ENCODE results near the gene GPR151.

Gene GPR151

DNA sequence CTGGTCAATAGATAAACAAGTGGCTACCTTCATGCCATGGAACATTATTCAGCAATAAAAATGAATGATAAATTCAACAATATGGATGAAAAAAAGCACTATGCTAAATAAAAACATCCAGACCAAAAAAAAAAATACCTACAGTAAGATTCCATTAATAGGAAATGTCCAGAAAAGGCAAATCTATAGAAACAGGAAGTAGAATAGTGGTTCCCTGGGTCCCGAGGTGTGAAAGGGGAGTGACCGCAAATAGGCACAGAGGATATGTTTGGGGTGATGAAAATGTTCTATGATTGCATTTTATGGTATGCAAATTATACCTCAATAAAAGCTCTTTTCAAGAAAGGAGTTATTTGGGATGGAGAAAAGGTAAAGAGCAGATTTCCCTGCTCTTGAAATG lies 3.6 kb upstream of the GPR151 start:
- DNase-seq: no peak

DNA sequence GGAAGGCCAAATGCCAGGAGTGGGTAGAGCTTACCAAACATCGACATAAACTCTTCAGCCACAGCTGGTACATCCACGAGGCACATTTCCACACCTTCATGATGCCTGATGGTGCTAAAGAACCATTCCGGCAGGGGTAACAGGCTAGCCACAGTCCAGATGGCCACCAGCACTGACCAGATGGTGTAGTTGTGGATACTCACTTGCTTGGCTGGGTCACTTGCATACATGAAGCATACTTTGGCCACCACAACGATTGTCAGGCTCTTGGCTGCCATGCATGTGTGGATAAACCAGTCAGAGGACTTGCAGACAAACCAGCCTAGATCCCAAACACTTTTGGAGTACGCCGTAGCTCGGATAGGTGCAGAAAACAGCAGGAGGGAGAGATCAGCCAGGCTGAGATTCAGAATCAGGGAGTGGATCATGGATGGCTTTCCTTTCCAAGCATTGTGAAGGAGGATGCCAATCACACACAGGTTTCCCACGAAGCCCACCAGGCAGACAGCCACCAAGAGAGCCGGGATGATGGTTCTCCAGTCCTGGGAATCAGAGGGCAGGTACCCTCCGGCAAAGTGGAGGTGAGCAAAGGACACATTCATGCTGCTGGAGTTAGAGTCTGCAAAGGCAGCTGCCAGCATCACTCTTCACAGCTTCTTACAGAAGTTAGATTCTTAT lies 378 bp downstream of the GPR151 start:
- no peak for DNase-seq

DNA sequence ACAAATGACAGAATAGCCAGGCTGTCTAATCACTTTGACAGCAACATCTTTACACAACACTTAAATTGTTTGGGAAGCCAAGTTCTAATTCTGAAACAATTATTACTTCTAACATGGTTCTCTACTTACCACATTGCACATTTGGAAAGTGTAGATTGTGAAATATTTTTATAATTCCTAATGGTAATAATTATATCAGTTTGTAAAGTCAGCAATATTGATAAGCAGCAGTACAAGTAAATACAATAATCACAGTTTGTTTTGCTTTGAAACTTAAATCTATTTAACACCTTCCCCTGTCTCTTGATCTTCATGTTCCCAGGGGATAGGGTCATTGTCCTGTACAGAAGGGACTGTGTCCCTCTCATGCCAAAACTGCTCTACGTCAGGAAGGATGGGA lies 1.4 kb downstream of the GPR151 start:
- no peak for DNase-seq

DNA sequence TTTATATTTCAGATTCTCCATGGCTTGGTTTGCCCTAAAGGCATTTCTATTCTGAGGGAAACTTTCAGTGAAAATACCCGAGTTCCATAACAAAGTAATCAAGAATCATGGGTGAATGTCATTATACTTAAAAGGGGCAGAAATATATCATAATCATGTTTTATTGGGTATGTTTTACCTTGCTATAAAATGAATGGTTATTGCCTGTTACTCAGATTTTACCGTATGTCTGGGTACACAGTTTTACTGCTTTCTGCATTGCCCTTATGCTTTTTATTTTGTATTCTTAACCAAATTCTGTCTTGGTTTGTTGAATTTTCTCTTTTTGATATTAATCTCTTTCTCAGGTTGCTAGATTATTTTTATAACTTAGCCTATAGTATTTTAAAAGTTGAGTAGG lies 2.5 kb downstream of the GPR151 start:
- no peak for DNase-seq

DNA sequence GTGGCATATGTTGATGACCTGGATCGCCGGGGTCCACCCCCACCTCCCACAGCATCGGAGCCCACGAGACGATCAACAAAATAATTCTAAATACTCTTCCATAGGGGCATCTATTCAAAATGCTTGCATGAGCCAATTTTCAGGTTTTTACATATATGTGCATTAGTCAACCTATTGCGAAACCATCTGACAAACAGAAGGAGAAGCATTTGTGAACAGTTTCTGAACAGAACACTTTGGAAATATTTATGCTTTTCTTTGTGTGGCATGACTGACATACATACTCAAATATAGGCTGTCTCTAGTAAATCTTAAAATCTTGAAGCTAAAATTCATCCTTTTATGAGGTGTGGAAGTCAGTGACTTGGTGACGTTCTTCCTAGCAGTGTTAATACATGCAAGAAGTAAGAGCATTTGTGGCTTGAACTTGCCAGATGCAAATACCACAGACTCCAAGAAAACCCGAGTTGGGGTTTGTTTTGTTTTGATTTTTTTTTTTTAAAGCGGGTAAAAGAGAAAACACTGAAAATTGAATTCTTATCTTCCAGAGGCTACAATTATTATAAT lies 5.3 kb downstream of the GPR151 start:
- no peak for DNase-seq

DNA sequence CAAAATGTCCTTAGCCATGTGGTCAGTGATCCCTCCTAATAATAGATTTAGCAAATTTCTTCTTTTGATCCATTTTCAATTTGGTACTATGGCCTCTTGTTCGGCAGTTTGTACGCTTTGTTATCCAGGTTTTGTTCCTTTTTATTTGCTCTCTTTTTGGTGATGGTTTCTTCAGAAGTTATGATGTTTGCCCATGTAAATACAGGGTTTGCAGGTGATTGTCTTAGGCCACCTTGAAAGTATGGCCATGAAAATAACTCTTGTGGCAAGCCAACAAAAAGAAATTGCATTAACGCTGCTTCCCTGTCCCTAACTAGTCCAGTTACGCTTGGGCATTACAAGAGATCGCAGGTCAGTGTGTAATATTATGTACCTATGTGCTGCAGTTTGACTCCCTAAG lies 8.6 kb downstream of the GPR151 start:
- DNase-seq: no peak

DNA sequence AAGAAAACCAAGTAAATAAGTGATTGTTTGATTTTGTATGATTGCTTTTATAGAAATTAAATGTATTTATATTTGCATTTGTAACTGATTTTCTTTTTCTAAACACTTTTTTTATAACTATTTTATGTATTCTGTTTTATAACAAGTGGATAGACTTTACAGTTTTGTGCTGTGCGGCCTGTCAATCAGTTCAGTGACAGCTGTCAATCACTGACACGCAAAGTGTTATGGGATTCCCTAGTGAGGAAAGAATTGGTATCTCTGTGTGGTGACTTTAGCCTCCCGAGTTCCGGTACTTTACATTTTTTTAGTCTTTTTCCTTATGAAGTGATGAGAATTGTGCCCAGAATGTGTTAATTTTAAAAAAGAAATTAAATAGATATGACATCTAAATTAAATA lies 16.3 kb downstream of the GPR151 start:
- DNase-seq: no peak

DNA sequence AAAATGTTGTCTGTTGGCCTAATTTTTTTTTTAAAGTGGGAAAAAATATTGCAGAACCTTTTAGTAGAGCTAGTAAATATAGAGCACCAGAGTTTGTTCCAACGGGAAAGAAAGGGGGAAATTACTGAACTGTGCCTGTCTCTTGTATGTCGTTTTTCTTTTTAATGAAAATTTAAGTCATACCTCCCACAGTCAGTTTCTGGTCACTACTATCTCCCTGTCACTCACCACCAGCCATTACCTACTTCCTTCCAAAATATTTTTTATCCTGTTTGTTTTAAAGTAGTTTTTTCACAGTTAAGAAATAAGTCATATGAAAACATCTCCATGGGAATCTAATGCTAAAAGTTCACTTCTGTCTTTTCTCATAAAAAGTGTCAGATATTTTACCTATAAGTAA lies 21.3 kb downstream of the GPR151 start:
- DNase-seq: no peak

DNA sequence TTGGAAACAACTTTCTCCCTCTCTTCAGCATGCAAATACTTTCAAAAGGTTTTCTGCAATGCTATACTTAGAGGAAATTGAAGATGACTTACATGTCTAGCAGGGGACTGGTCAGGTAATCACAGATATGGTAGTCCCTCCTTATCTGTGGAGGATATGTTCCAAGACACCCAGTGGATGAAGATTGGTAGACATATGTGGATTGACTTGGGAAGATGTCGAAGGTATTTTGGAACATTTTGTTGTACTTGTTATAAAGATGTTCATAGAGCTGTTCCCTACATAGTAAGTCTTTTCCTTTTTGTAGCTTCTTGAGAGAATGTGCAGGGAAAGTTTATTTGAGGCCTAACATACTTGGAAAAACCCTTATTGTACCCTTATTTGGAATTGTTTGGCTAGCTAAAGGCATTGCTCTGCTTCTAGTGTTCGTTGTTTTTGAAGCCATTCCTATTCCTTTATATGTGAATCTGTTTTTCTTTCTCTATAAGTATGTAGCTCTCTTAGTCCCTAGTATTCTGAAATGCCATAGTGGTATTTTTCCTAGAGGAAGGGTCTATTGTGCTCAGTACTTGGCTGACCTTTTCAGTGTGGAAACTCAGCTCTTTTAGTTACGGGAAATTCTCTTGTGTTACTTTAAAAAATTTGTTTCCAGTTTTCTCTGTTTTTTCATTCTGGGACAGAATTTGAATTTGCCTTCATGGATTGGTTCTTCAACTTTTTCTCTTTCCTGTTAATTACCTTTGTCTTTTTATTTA lies 25.7 kb downstream of the GPR151 start:
- no peak for DNase-seq

DNA sequence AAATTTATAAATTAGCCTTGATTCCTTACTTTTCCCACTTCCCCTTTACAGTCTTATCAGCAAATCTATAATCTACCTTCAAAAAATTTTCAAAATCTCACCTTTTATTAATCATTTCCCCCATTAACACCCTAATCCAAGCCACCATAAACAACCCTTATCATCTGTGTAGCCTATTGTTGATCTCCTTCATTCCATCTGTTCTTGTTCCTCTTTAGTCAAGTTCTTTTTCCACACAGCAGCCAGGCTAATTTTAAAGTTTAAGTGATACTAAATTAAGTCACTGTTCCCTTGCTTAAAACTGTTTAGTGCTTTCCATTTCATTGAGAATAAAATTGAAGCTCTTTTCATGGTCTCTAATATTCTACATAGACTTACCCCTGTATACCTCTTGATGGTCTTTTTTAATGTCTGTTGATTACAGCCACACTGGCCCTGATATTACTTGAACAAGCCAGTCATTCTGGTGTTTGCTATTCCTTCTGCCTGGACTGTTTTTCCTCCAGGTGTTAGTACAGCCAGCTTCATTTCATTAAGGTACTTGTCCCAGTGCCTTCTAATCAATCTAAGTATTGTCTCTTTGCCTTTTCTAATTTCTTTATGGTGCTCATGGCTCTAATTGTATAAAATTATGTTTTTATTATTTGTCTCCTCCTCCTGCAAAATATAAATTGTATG lies 31.1 kb downstream of the GPR151 start:
- no peak for DNase-seq

DNA sequence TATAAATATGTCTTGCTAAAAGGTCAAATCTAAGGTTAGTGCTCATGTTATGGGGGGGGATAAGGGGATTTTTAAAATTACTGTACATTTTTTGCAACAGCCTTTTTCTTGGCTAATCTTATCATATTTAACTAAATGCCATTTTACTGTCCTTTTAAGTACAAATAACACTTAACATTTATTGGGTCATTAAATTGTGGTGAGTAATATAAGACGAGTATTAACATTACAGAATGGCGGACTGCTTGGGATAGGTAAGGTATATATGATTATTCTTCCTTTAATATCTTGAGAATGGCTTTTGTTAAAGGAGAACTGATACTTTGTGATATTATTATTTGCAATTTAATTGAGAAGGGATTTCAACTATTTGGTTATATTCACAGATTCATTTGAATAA lies 33.2 kb downstream of the GPR151 start:
- no peak for DNase-seq

DNA sequence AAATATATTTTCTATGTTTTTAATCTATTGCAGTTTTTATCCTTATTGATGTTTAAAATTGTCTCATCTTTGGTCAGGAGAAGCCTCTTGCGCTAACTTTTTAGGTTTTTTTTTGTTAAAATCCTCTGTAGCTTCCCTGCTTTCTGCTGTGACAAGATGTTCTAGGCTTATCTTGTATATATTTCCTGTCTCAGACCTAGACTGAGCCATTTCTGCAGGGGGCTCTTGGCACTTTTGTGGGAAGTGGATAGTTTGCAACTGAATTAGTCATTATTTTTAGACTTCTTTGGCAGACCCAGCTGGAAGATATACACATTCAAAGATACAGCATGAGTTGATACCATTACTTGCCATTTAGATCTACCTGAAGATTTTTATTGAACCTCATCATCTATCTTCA lies 40.1 kb downstream of the GPR151 start:
- no peak for DNase-seq

DNA sequence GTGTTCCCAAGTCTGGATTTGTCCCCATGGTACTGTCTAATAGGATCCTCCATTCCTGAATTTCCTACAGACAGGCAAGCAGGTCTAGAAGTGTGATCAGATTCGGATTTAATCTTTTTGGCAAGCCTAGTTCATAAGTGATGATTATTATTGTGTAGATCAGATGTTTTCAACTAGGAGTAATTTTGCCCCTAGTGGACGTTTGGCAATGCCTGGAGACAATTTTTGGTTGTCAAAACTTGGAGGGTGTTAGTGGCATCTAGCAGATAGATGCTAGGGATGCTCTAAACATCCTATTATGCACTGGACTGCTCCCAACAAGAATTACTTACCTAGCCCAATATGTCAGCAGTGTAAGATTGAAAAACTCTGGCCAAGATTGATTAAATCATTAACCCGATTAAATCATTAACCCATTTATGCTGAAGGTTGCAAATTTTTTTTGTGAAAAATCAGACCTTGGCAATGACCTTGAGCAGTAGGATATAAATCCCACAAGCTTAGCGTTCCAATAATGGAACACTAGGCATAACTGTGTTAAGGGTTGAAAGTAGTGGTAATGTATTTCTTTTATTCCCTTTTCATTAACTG lies 40.7 kb downstream of the GPR151 start:
- DNase-seq: no peak

DNA sequence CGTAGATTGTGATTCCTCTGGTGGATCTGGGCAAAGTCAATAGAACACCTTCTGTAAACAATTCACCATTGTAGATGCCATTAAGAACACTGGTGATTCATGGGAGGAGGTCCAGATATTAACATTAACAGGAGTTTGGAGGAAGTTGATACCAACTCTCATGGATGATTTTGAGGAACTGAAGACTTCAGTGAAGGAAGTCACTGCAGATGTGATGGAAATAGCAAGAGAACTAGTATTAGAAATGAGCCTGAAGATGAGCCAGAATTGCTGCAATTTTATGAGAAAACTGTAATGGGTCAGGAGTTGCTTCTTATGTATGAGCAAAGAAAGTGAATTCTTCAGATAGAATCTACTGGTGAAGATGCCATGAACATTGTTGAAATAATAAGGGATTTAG lies 41.9 kb downstream of the GPR151 start:
- no peak for DNase-seq

DNA sequence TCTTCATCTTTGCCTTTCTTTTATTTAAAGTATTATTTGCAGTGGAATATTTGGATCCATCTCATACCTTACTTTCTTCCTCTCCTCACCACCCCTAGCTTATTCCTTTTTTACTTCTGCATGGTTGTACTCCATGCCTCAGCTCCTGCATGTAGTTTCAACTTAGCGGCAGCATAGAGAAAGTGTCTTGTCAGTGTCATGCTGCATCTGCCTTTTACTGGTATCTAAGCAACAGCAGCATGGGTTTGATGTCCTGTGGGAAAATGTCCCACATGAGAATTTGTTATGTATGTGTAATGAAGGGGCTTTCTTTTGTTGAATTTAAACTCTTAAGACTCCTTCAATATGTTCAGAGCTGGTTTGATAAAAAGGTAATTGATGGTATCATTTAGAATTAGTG lies 48.2 kb downstream of the GPR151 start:
- no peak for DNase-seq

DNA sequence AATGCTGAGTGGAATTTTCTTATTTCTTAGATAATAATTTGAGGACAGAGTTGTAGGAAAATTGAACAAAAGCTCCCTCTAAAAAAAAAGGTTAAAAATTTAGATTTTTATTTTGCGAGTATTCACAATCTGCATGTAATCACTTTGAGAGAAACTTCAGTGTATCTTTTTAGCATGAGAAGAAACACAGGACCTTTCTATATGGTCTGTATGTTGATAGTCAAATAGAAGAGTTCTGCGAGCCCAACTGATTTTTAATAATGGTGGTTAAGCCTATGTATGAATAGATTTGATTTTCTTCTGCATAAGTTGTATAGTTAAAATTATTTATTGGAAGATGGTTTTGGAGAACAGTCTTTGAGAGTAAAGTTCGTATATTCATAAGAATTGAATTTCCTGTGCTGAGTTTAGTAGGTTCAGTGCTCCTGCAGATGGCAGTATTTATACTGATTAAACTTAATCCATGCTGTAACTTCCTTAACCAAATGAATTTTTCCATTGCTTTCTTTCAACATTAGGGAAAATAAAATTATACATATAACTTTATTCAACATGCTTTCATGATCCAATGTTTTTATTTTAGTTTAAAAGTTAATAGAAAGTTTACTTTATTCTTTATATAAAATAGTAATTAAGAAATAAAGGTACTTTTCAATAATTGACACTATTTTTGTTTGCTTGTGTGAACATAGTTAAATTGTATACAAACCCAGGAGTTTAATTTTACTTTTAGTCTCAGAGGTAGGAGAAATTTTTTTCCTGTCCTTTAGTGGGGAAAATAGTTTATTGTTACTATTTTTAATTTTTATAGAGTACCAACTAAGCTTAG lies 49.3 kb downstream of the GPR151 start:
- DNase-seq: no peak

DNA sequence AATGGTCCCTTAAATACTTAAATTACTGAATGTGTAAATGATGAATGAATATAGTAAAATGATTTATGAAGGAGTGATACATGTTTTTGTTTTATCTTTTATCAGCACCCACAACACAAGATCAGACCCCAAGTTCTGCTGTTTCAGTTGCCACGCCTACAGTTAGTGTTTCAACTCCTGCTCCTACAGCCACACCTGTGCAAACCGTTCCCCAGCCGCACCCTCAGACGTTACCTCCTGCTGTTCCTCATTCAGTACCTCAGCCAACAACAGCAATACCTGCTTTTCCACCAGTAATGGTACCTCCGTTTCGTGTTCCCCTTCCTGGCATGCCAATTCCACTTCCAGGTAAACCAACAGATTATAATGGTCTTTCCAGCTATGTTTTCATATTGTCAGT lies 52.5 kb downstream of the GPR151 start:
- no peak for DNase-seq

Data from cortex of kidney (tissue), 1 donor.